Activated effector memory CD4-positive, alpha-beta T cell treated with anti-CD3 and anti-CD28 coated beads, Interleukin-2, amount 50 U/mL, for 16 hours (primary cell): ENCODE measurements around the gene ADCY3.

Experiments
- DNase-seq: peaks from one replicate; pipeline ENCODE4 v3.0.0-alpha.2; 2020

ADCY3 gene

DNA sequence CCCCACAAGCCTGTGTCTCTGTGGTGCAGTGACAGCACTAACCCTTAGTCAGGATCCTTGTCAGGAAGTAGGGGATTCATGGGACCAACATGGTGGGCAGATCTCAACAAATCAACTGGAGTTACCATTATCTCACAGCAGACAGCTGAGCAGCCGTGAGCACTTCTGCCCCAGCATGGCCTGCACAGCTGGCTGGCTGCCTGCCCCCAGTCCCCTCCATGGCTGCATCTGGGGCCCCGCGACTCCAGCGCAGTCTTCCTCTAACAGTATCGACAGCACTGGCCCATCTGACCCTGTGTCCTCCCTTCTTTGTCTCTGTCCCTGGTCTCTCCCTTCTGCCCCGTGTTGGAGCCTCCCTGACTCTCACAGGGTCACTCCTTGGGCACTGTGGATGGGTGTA, 4.7 kb upstream of the ADCY3 start:
- DNase-seq: peak; percentile 55

DNA sequence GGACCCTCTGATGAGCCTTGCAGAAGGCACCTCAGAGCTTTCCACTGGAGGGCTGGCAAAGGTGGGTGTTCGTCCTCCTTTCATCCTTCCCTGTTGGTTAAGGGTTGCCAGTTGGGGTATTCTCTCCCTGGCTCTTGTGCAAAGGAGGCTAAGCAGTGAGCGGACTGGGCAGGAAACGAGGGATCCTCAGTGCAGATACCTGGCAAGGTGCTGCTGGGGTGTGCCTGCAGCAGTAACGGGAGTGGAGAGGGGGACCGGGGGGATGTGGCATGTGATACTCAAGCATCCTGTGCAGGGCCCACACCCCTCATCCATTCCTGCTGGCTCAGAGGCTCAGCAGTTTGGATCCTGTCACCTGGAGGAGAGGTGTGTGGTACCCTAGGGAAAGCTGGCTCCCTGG, 4.2 kb upstream of the ADCY3 start:
- peak; percentile 39 for DNase-seq

DNA sequence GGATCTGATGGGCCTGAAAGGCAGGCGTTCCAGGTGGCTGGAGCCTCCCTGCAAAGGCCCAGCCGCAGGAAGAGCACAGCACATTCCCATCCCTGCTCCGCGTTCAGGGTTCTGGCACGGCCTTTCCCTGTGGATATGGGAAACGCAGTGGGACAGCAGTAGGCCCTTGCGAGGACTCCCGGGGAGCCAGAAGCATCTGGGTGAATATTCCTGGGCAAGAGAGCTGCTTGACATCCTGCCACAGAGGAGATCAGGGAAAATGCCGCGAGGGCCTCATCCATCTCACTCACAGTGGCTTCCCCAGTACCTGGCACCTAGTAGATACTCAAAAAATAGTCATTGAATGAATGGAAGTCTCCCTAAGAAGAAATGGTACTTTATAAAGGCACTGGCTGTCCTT, 3.1 kb upstream of the ADCY3 start:
- DNase-seq: peak; percentile 45

DNA sequence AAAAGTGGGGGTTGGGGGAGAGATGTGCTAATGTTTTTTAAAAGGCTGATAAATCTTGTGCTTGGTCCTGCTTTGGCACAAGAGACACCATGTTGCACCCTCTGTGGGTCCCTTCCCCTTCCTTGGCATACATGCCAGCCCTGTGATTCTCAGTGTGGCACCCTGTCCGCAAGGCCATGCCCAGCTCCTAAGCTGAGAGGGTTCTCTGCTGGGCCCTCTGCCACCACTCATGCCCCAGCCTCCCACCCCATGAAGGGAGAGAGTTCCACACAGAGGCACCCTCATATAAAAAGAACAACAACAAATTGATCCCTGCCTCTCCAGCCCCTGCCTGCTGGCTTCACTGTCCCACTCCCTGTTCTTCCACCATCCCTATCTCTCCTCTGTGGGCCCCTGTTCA, 2.5 kb upstream of the ADCY3 start:
- DNase-seq: peak; percentile 52

DNA sequence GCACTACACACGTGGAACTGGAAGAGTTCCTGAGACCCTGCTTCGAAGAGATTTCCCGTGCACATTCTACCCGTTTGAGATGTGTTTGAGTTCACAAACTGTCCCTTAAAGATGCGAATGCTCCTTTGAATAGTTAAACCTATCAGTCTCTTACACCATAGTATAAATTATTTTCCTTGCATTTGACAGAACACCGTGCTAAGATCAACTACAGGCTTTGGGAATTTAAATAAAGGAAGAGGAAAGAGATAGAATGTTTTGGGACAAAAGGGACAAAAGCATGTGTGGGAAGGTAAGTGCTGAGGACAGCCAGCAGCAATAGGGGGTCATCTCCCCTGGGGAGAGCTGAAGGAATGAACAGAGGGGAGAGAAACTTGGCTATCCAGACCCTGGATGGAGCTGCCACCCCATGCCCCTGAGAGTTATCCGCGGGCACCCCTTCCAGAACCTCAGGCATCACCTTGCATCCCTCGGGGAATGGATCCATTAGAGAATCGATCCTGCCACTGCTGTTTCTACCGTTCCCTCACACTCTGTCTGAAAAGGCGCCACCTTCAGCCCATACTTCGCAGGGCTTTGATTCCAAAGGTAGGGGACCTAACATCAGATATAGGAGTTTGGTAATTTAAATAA, 888 bp upstream of the ADCY3 start:
- peak; percentile 71 for DNase-seq

DNA sequence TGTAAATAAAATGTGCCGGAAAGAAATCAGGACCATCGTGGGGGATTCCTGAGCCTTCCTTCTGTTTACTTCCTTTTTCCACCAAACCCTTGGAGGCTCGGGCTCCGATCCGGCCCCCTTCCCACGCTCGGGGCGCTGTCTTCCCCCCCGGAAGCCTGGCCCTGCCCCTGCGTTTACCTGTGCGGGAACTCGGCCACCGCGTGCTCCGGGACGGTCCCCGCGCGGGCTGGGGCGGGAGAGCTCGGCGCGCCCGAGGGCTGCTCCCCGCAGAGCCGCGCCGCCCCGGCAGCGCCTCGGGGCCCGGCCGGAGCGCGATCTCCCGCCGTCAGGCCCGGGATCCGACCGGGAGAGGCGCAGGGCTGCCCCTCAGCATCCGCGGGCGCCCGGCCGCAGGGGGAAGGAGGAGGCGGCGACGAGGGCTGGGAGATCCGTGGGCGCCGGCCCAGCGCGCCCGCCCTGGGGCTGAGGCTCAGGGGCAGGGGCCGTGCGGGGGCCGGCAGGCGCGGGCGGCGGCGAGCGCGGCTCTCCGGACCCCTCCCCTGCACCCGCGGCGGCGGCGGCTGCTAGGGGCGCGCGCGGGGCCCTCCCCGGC, 435 bp downstream of the ADCY3 start:
- peak; percentile 75 for DNase-seq

DNA sequence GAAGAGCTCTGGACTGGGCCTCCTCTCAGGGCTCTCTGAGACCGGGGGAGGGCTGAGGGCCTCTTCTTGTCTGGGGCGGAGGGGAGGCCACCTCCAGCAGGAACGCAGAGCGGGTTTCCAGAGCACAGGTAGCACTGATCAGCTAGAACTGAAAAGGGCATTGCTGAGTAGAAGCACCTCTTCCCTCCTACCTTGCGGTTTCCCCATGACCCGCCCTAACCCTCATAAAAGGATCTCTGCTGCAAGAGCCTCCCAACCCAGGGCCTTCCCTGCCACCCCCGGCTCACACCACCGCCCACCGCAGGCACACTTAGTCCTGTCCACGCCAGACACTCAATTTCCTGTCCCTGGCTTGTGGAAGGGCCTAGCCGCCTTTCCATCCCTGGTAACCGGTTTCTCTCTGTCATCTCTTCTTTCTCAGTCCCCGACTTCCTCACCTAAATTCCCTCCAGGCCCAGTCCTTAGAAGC, 966 bp downstream of the ADCY3 start:
- peak; percentile 84 for DNase-seq

DNA sequence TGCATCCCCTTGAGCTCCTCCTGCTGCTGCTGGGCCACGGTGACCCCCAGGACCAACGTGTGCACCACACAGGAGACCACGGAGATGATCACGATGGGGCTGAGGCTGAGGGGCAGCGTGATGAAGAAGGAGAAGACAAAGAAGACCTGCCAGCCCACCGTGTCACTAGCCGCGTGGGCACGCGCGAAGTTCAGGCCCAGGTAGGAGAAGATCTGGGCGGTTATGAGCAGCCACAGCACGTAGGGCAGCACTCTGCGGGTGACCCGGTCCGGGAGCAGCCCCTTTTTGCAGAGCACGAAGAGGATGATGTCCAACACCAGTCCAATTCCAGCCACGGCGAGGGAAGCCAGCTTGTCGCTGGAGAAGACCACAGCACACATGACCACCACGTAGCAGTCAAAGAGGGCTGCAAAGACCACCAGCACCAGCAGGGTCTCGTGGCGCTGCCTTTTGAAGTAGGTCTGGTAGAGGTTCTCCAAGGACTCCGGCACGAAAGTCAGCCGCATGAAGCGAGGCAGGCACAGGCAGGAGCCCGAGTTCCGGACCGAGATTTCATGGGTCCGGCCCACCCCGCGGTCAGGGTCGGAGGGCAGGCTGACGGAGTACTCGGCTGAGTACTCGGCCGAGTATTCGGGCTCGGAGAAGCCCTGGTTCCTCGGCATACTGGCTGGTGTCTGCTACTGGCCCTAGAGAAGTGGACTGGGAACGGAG, 1.6 kb downstream of the ADCY3 start:
- DNase-seq: peak; percentile 61

DNA sequence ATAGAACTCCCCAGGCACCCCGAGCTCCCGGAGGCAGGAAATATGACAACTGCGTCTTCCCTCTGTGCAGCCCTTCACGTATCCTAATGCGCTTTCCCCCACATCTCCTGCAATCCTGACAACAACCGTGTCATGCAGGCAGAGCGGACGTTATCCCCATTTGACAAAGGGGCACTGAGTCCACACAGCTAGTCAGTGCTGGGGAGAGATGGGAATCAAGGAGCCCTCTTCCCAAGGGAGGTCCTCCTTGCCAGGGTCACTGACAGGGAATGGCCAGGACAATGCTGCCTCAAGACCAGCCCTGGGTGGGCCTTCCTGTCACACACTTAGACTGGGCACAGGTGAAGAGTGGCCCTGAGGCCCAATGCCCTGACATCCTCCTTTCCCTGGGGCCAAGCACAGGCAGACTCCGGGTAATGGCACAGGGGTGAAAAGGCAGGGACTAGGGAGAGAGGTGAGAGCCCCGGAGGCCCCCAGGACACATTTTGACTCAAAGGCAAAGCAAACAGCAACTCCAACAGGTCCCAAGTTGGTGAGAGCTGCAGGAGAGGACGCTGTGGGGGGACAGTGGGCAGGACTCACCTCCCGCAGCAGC, 2.2 kb downstream of the ADCY3 start:
- DNase-seq: peak; percentile 59

DNA sequence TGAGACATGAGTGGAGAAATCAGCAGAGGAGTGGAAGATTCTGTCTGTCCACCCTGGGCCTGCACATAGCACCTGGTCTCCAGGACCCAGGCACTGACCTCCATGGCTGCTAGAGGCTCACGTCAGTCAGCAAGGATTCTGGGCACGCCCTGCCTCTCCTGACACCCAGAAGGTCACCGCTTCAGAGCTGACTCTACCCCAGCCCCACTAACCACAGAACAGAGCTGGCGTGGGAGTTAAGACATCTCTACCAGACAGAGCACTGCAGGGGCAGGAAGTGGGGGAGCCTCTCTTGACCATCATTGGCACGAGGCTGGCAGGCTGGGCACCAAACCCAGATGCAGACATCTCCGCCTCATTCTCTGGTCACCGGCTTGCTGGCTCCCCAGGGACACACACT, 3.0 kb downstream of the ADCY3 start:
- DNase-seq: peak; percentile 68

DNA sequence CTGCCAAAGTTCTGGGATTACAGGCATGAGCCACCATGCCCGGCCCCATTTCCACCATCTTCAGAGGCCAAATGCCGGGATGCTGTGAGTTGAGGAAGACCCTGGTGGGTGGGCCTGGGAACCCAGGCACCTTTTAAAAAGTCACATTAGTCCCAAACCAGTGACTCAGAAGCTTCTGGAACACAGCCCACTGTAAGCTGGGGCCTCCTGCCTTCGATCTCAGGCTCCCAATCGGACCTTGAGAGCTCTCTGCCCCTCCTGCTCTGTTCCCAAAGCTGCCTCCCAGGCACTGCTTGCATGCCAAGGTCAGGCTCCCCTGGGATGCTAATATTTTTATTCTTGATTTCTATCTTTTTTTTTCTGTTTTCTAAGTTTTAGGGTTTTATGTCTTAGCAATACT, 4.2 kb downstream of the ADCY3 start:
- peak; percentile 33 for DNase-seq

DNA sequence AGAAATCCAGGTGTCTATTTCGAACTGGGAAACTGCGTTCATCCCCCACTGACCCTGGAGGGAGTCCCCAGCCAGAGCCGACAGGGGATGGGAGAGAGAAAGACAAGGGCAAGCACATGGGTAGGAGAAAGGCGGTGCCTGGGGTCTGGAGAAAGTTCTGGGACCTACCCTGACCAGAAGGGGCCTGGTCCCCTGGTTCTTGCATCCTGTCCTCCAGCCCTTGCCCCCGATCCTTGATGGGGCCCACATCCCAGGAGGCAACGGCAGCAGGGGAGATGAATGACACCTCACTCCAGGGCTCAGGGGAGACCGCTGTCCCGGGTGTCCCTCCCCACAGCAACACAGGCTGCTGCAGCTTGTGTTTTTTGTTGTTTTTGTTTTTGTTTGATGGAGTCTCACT, 4.9 kb downstream of the ADCY3 start:
- DNase-seq: peak; percentile 50

DNA sequence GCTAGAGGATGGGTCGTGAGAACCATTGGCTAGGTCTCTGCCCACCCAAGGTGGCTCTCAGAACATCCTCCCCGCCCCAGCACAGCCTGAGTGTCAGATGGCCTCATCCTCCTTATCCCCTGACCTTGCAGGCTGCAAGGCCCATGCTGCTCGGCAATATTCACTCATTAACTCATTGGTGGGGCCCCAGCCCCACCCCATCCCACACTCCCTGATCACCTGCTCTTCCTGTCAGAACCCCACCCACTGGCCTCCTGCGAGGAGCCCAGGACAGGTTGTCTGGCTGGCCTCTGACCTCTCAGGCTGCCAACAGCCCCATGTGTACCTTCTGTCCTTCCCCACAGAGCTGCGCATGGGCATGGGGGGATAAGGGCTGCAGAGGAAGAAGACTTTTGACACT, 5.3 kb downstream of the ADCY3 start:
- DNase-seq: peak; percentile 36

DNA sequence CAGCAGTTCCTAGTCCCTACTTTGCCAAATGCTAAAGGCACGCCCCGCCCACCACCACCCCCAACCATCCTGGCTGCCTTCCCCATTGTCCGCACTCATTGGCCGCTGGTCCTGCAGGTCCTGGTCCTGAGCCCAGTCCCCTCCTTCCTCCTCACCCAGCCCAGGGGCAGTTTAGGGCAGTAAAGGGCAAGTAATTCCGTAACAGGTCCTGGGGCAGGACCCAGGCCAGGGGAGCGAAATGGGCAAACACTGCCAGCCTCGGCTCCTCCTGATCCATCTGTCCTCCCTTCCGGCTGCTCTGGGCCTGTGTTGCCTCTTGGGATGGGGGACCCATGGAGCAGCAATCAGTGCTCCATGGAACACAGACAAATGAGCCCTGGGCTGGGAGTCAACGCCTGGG, 6.1 kb downstream of the ADCY3 start:
- peak; percentile 37 for DNase-seq

DNA sequence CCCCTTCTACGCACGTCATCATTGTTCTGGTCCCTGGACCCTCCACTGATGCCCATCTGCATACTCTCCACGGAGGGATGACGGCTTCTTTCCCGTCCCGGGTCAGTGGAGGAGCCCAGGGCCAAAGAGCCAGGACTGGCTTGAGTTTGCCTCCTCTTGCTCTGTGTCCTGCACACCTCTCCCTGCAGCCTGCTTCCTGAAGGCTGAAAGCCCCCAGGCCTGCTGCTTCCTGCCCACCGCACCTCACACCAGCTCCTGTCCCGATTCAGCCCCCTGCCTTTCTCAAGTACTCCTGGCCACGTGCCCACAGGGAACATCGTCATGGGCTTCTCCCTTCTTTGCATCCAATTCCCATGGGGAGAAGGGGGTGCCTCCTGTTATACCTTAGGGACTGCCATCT, 7.1 kb downstream of the ADCY3 start:
- DNase-seq: peak; percentile 38

DNA sequence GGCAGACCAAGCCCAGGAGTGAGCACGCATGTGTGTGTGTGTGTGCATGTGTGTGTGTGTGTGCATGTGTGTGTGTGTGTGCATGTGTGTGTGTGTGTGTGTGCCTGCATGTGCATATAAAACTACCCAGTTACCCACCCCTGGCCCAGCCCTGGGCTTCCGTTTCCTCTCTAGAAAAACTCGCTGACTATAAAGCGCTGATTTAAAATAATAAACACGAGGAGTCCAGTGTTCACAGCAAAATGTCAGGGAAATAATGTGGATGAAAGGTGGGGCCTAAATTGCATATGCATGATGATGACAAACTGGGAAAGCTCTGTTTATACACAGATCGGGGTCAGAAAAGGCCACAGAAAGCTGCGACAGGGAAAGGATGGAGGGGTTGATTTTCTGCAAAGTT, 7.5 kb downstream of the ADCY3 start:
- no peak for DNase-seq

DNA sequence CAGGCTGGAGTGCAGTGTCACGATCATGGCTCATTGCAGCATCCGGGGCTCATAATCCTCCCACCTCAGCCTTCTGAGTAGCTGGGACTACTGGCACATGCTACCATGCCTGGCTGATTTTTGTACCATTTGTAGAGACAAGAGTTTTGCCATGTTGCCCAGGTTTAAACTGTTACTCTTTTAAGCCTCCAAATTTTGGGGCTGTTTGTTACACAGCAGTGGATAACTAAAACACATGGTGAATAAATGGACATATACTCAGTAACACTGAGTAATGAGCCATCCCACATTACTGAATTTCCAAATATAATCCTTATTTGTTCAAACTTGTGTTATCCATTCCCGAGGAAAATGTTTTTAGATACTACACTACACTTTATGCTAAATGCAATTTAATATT, 9.8 kb downstream of the ADCY3 start:
- no peak for DNase-seq

DNA sequence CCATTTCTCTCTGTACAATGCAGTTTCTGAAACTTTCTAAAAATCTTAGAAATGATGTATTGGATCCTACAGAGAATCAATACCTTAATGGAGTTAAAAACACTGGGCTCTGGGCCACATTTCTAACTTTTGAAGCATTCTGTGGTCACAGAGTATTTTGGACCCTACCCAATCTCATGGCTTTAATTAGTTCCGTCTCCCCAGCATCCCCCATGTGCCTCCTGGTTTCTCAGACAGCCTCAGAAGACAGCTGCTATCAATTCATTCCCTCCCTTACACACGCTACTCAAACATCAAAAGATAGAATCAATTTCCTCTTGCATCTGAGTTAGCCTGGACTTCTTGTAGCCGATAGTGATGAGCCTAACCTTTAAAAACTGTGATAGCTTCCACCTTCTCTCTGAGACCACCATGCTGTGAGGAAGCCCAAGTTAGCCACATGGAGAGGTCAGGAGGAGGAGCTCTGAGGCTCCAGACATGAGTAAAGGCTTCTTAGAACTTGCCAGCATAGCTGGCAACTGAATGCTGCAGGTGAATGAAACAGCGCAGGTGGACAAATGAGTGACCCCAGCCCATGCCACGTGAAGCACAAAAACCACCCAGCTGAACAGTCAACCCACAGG, 10.4 kb downstream of the ADCY3 start:
- peak; percentile 8 for DNase-seq

DNA sequence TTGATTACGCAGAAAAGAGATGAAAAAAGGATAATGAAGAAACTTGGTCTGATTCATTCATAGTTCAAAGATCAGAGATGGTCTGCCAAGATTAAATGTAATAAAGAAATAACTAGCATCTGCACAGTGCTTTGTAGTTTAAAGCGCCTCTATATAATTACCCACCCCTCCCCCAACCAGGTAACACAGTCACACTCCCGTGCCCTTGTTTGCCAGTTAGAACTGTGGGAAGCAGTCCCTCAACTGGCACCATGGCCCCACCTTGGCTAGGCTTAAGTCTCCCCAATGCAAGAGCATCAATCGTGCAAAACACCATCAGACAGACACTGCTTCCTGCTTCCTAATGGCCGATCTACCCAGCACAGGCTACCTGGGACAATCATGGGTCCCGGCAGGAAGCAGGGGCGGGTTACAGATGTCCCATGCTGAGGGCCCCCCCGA, 11.6 kb downstream of the ADCY3 start:
- DNase-seq: peak; percentile 25

DNA sequence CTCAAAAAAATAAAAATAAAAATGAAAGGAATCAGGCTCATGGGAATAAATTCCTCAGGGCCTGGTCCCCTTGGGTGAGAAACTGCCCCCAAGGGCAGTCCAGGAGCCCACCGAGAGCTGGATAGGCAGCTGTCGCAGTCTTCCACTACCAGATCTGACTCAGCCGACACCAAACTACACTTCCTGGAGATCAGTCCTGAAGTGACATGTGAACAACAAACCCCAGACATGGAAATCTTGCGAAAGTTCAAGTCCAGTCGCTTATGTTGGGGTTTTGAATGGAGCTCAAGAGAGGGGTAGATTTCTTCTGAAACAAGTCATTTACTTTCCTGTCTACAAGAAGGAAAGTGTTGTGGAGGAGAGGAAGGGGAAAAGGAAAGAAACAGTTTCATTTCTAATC, 12.9 kb downstream of the ADCY3 start:
- DNase-seq: peak; percentile 16

DNA sequence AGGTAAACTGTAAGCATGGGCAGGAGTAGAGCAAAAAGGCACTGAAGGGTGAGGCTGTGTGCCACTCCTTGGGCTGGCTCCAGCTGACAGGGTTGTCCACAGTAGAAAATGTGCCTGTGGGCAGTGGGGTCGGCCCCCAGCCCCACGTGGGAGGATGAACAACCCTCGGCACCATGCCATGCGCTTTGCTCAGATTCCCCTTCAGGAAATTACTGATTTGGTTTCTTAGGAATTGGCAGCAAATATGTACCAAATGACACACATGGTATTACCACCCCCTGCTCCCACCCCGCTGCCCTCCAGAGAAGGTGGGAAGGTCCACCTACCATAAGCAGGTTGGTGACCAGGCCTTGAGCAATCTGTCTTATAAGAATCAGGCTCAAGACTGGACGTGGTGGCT, 13.6 kb downstream of the ADCY3 start:
- DNase-seq: peak; percentile 48

DNA sequence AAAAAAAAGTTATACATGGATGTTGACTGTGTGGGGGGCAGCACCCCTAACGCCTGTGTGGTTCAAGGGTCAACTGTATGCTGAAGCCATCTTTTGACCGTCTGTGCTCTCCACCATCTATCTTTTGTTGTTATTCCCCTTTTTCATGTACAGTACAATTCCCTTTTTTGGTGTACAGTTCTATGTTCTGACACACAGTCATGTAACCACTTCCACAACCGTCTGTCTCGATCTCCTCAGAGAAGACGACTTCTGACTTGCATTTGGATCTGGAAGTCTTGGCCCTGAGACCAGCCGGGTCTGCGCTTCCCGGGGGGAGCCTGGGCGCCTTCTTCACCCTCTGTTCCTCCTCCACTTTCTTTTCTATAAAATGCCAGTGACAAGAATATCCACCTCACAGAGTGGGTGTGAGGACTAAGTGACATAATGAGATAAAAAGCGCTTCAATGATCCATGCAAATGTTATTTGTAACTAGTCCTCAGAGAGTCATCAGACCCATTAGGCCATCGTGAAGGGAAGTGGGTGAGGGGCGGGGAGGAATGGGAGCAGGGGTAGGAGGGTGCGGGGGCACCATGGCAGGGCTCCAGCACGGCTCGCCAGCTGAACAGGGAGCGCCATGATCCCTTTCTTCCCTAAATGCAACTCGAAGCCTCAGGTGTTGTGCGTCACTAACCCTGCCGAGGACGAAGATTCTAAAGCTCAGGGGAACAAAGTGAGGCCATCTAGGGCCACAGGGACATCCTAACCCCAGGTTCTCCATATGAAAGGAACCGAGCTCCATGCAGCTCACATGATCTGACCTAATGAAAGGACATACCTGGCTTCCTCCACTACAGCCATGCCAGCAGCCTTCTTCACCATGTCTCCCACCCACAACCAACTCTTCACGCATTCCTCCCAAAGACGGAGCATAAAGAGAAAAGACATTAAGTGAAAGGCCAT, 16.6 kb downstream of the ADCY3 start:
- peak; percentile 33 for DNase-seq
